Aorta (tissue), 5 donors: ENCODE data around the gene CDK16. TPM values are rescaled to one million over a fixed set of nuclear protein-coding genes. Genes with fewer than 3 reads are reported as not detected.

ENCODE experiments used
- ATAC-seq: fragments of 200-7000 bp; cut with Tn5 transposase; one replicate; pipeline ENCODE4 v1.9.1; 2022; ENCODE audit warnings: moderate library complexity; ENCODE audit not compliant: low FRiP score
- DNase-seq, 2 donors: peaks; one replicate each; pipeline ENCODE4 v3.0.0-alpha.2; 2020
- H3K27ac ChIP-seq, 2 donors: one replicate each; pipeline ENCODE4 v1.5.1; 2013; ENCODE audit warnings: low read length in 2 of 2, mild to moderate bottlenecking in 2 of 2, moderate library complexity in 2 of 2, control low read depth in 1 of 2, inconsistent platforms in 1 of 2, low read depth in 1 of 2
- H3K27me3 ChIP-seq, 2 donors: one replicate each; pipeline ENCODE4 v1.6.1; 2013; ENCODE audit warnings: control low read depth in 1 of 2, low read length in 1 of 2, mild to moderate bottlenecking in 1 of 2, moderate library complexity in 1 of 2; ENCODE audit not compliant: insufficient read depth in 2 of 2, control insufficient read depth in 1 of 2
- H3K36me3 ChIP-seq, 2 donors: one replicate each; pipeline ENCODE4 v1.6.1; 2013; ENCODE audit warnings: control low read depth in 1 of 2, low read length in 1 of 2, mild to moderate bottlenecking in 1 of 2; ENCODE audit not compliant: insufficient read depth in 2 of 2, control insufficient read depth in 1 of 2
- H3K4me1 ChIP-seq, 2 donors: one replicate each; pipeline ENCODE4 v1.6.1; 2013; ENCODE audit warnings: low read length in 2 of 2, control low read depth in 1 of 2, mild to moderate bottlenecking in 1 of 2, moderate library complexity in 1 of 2; ENCODE audit not compliant: insufficient read depth in 2 of 2, control insufficient read depth in 1 of 2
- H3K4me3 ChIP-seq, 2 donors: one replicate each; pipeline ENCODE4 v1.5.1; 2013; ENCODE audit warnings: low read length in 2 of 2, control low read depth in 1 of 2, mild to moderate bottlenecking in 1 of 2
- H3K9me3 ChIP-seq: one replicate; pipeline ENCODE4 v1.6.1; 2013; ENCODE audit warnings: mild to moderate bottlenecking, low read length; ENCODE audit not compliant: control insufficient read depth
- WGBS, 2 donors: extraction: QIAGEN DNeasy Blood & Tissue Kit; methylation state at CpG; one replicate each; pipeline ENCODE4 v1.1.7; 2013; 5-methylcytosine and 5-hydroxymethylcytosine counted together
- intact Hi-C, 2 donors: fragments of 100-400 bp; cut with DNase I; formaldehyde crosslinking; loops; one replicate each; pipeline versions ENCODE4 v1.14.2 to v1.15.0; 2022
- polyA plus RNA-seq, 2 donors: library from polyadenylated mRNA; stranded (reverse); fragments of 200-250 nt; gene quantifications; one replicate each; pipeline ENCODE4 v1.2.3, GENCODE V29; 2013
- total RNA-seq, 2 donors: library from RNA; stranded (reverse); fragmentation: NEBNext Ultra II Directional; extraction: Animal tissue kit (Norgen Biotek cat#: 25700); gene quantifications; one replicate each; pipeline ENCODE4 v1.2.1, GENCODE V29; 2021
- donor health status: healthy with polysubstance abuse.
- donor health status: Bipolar disorder and iron deficiency.
- donor health status: DM: no; HTN: no; CAD: no.
- donor health status: DM: no; HTN: no; CAD: no.
- donor health status: DM: yes; HTN: yes; CAD: no.

The CDK16 gene
- total and polyA plus RNA-seq, 4 donors: 14.0 to 61.3 (median 49.0) TPM

GRCh38 chrX:47216393-47216925, 2.0 kb upstream of the CDK16 start:
- WGBS, 2 donors: 77 to 86% methylated on average over 8 of the region's 8 CpGs
- no peak for ATAC-seq
- no peaks in the 10 kb centered on the region for H3K4me1 ChIP-seq
- no peak overlapping the region for H3K4me3 ChIP-seq
- no peaks in the 10 kb centered on the region for H3K27me3 ChIP-seq
- intact Hi-C loops: no loop called here
- no peak overlapping the region for H3K27ac ChIP-seq
- H3K36me3 ChIP-seq: peaks cover 0 to 7% of the 10 kb centered on the region in 2 donors
- no peaks in the 10 kb centered on the region for H3K9me3 ChIP-seq
- DNase-seq: peak in 1 of 2 donors; percentile 25

- WGBS, 2 donors: 2 to 18% methylated on average over 22 of the region's 22 CpGs
- ATAC-seq: peak; percentile 27
- Histone ChIP-seq H3K27me3 (no peaks in the 10 kb centered on the region), H3K4me1 (no peaks in the 10 kb centered on the region), H3K9me3 (no peaks in the 10 kb centered on the region), H3K27ac (peak overlapping the region in 1 of 2 donors; percentile 69), H3K4me3 (no peak overlapping the region), H3K36me3 (peaks cover 0 to 7% of the 10 kb centered on the region in 2 donors)
- DNase-seq: peak in 1 of 2 donors; percentile 76
- intact Hi-C loops: no loop called here
Observed at GRCh38 chrX:47217121-47217851, 1.2 kb upstream of the CDK16 start.

DNA sequence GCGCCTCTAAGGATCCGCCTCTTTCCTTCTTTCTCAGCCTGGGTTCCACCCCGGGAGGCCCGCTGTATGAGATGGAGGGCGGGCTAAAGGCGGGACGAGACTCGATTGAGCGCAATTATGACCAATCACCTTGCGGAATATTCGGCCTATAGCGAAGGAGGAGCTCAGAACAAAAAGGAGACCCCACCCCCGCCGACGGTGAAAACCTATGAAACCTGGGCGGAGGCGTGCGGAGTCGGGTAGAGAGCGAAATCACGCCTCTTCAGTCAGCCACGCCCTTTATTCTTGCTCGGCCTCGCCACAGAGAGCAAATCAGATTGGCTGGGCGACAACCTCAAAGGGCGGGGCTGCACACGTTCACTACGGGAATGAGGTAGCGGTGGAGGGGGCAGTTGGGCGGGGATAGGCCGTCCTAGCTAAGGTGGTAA, 615 bp upstream of the CDK16 start:
- Histone ChIP-seq H3K27ac (no peak overlapping the region), H3K4me3 (peak overlapping the region; percentile 0 to 69), H3K4me1 (no peaks in the 10 kb centered on the region), H3K36me3 (peaks cover 0 to 7% of the 10 kb centered on the region in 2 donors), H3K27me3 (no peaks in the 10 kb centered on the region), H3K9me3 (no peaks in the 10 kb centered on the region)
- 1 to 3% methylated on average over 31 of the region's 31 CpGs for WGBS, 2 donors
- intact Hi-C loops: loop anchor here in 1 of 2 donors (1.0 kb wide), 2 partner anchors 15 to 25 kb away; partner anchors contain the start of genes UBA1 and USP11
- DNase-seq (peak; percentile 99), ATAC-seq (peak; percentile 95)

DNA sequence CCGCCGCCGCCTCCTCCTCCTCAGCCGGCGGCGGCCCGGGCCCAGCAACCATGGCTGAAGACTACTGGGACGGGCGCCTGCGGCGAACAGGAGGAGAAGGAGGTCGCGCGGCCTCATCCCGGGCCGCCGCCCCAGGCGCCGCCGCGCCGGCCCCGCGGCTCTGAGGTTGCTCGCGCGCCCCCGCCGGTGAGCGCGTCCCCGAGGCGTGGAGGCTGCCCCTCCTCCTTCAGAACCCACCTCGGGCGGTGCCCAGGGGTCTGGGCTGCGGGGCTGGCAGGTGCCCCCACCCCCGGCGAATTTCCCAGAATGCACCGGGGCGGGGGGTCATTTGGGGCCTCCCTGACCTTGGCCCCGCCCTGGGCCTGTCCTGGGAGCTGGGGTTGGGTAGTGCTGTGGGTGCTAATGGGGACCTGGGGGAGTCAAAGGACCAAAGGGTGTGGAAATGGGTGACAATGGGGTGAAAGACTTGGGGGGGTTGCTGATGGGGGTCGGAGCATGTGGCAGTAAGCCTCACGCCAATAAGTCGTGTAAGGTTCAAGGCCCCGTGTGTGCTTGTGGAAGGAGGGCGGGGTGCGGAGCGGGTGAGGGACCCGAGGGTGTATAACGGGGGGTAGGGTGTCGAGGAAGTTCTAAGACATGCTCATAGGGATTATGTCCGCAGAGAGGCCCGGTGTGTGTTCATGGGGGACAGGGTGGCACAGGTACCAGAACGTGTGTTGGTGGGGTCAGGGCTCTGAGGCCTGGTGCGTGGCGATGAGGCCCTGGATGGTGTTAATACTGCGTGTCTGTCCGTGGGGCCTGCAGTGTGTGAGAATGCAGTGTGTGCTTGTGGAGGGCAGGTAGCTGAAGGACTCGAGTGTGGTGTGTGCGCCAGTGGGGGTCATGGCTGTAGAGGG, 687 bp downstream of the CDK16 start:
- no peaks in the 10 kb centered on the region for H3K9me3 ChIP-seq
- DNase-seq (peak; percentile 68 to 85), ATAC-seq (no peak)
- intact Hi-C loops: loop anchor here in 1 of 2 donors (1.0 kb wide), 2 partner anchors 14 to 26 kb away; partner anchors contain the start of genes UBA1 and USP11
- H3K4me1 ChIP-seq: no peaks in the 10 kb centered on the region
- peak overlapping the region; percentile 69 to 70 for H3K4me3 ChIP-seq
- WGBS, 2 donors: 1 to 19% methylated on average over 41 to 60 of the region's 60 CpGs
- peak overlapping the region; percentile 16 to 96 for H3K27ac ChIP-seq
- H3K27me3 ChIP-seq: no peaks in the 10 kb centered on the region
- H3K36me3 ChIP-seq: peaks cover 0 to 5% of the 10 kb centered on the region in 2 donors

- Histone ChIP-seq H3K27ac (no peak overlapping the region), H3K4me1 (no peaks in the 10 kb centered on the region), H3K27me3 (no peaks in the 10 kb centered on the region), H3K9me3 (no peaks in the 10 kb centered on the region), H3K36me3 (peaks cover 0 to 4% of the 10 kb centered on the region in 2 donors), H3K4me3 (no peak overlapping the region)
- intact Hi-C loops: no loop called here
- DNase-seq: peak in 1 of 2 donors; percentile 31
- ATAC-seq: no peak
- WGBS, 2 donors: 60 to 86% methylated on average over 4 of the region's 4 CpGs
Observed at GRCh38 chrX:47221756-47222155, 3.3 kb downstream of the CDK16 start.

- Histone ChIP-seq H3K36me3 (peaks cover 0 to 4% of the 10 kb centered on the region in 2 donors), H3K4me1 (no peaks in the 10 kb centered on the region), H3K4me3 (no peak overlapping the region), H3K9me3 (no peaks in the 10 kb centered on the region), H3K27ac (no peak overlapping the region), H3K27me3 (no peaks in the 10 kb centered on the region)
- intact Hi-C loops: no loop called here
- ATAC-seq: no peak
- WGBS, 2 donors: 79 to 87% methylated on average over 10 of the region's 10 CpGs
- peak in 1 of 2 donors; percentile 26 for DNase-seq
Observed at GRCh38 chrX:47222751-47223350, 4.4 kb downstream of the CDK16 start.

GRCh38 chrX:47223476-47224250, 5.2 kb downstream of the CDK16 start:
- DNase-seq: peak in 1 of 2 donors; percentile 57
- H3K27ac ChIP-seq: no peak overlapping the region
- ATAC-seq: no peak
- H3K4me1 ChIP-seq: no peaks in the 10 kb centered on the region
- no peaks in the 10 kb centered on the region for H3K9me3 ChIP-seq
- intact Hi-C loops: no loop called here
- H3K27me3 ChIP-seq: no peaks in the 10 kb centered on the region
- 89 to 96% methylated on average over 13 of the region's 13 CpGs for WGBS, 2 donors
- H3K36me3 ChIP-seq: peaks cover 0 to 4% of the 10 kb centered on the region in 2 donors
- H3K4me3 ChIP-seq: no peak overlapping the region
